ENCODE results near the gene MYO1B.

Gene MYO1B

GRCh38 chr2:191226196-191226595, 19.0 kb upstream of the MYO1B start:
- no peak for DNase-seq (ENCODE audit: extremely low read depth, insufficient read length)
- Histone ChIP-seq H3K27me3 (replicated peaks; ENCODE audit: control insufficient read depth, insufficient read depth, low read length) (no peaks in the 10 kb centered on the region; the same call in 1 of the 2 replicates), H3K36me3 (ENCODE audit: control insufficient read depth, insufficient read depth, low read length) (no peaks in the 10 kb centered on the region), H3K4me3 (replicated peaks; ENCODE audit: low read depth, low read length) (no peak overlapping the region)
- TF ChIP-seq CTCF (IDR thresholded peaks at IDR 0.05; ENCODE audit: insufficient read depth, low read length, poor library complexity, severe bottlenecking) = no peak

- no peak overlapping the region for H3K4me3 ChIP-seq (replicated peaks; ENCODE audit: low read depth, low read length)
Observed at GRCh38 chr2:191228333-191228732, 16.9 kb upstream of the MYO1B start.

GRCh38 chr2:191228861-191229260, 16.3 kb upstream of the MYO1B start:
- no peak for DNase-seq (ENCODE audit: extremely low read depth, insufficient read length)
- H3K4me3 ChIP-seq (replicated peaks; ENCODE audit: low read depth, low read length) = no peak overlapping the region
- H3K27me3 ChIP-seq (replicated peaks; ENCODE audit: control insufficient read depth, insufficient read depth, low read length) = no peaks in the 10 kb centered on the region; the same call in none of the 2 replicates
- H3K36me3 ChIP-seq (ENCODE audit: control insufficient read depth, insufficient read depth, low read length) = no peaks in the 10 kb centered on the region
- TF ChIP-seq CTCF (IDR thresholded peaks at IDR 0.05; ENCODE audit: insufficient read depth, low read length, poor library complexity, severe bottlenecking) = no peak

More at GRCh38 chr2:191228333-191228732, 16.9 kb upstream of the MYO1B start:
- no peaks in the 10 kb centered on the region; the same call in 1 of the 2 replicates for H3K27me3 ChIP-seq (replicated peaks; ENCODE audit: control insufficient read depth, insufficient read depth, low read length)
- no peak for DNase-seq (ENCODE audit: extremely low read depth, insufficient read length)
- no peak for TF ChIP-seq CTCF (IDR thresholded peaks at IDR 0.05; ENCODE audit: insufficient read depth, low read length, poor library complexity, severe bottlenecking)
- no peaks in the 10 kb centered on the region for H3K36me3 ChIP-seq (ENCODE audit: control insufficient read depth, insufficient read depth, low read length)

DNA sequence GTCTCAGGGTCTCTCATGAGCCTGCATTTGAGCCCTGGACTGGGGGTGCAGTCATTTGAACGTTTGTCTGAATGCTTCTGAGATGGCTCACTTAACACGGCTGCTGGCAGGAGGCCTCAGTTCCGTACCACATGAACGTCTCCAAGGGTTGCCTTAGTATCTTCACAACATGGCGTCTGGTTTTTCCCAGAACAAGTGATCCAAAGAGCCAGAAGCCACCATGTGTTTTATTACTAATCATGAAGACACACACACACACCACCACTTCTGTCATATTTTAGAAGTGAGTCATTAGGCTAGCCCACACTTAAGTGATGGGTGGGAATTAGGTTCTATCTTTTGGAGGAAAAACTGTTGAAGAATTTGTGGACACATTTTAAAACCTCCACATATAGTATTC, 15.0 kb upstream of the MYO1B start:
- TF ChIP-seq CTCF (IDR thresholded peaks at IDR 0.05; ENCODE audit: insufficient read depth, low read length, poor library complexity, severe bottlenecking) = no peak
- Histone ChIP-seq H3K27me3 (replicated peaks; ENCODE audit: control insufficient read depth, insufficient read depth, low read length) (no peaks in the 10 kb centered on the region; the same call in none of the 2 replicates), H3K36me3 (ENCODE audit: control insufficient read depth, insufficient read depth, low read length) (no peaks in the 10 kb centered on the region), H3K4me3 (replicated peaks; ENCODE audit: low read depth, low read length) (no peak overlapping the region)
- DNase-seq (ENCODE audit: extremely low read depth, insufficient read length) = no peak

DNA sequence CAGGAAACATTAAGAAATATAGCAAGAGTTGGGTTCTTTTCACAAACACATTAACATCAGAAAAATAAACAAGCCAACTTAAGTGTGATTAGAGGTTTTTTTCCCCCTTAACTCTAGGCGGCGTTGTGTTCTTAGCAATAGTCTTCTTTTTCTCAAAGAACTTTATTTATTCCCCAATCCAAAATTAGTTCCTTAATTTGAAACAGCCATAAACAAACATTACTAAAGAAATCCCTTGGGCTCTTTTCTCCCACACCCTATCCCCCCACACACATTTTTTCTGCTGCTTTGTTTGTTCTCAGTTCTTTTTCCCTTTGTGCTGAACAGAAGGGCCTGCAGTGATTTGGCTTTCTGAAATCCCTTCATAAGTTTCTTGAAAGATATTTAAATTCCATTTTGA, 13.2 kb upstream of the MYO1B start:
- Histone ChIP-seq H3K27me3 (replicated peaks; ENCODE audit: control insufficient read depth, insufficient read depth, low read length) (no peaks in the 10 kb centered on the region; the same call in 1 of the 2 replicates), H3K36me3 (ENCODE audit: control insufficient read depth, insufficient read depth, low read length) (no peaks in the 10 kb centered on the region), H3K4me3 (replicated peaks; ENCODE audit: low read depth, low read length) (no peak overlapping the region)
- DNase-seq (ENCODE audit: extremely low read depth, insufficient read length) = no peak
- TF ChIP-seq CTCF (IDR thresholded peaks at IDR 0.05; ENCODE audit: insufficient read depth, low read length, poor library complexity, severe bottlenecking) = peak; percentile 43

- DNase-seq (ENCODE audit: extremely low read depth, insufficient read length) = no peak
- no peak for TF ChIP-seq CTCF (IDR thresholded peaks at IDR 0.05; ENCODE audit: insufficient read depth, low read length, poor library complexity, severe bottlenecking)
- H3K36me3 ChIP-seq (ENCODE audit: control insufficient read depth, insufficient read depth, low read length) = no peaks in the 10 kb centered on the region
- no peak overlapping the region for H3K4me3 ChIP-seq (replicated peaks; ENCODE audit: low read depth, low read length)
- no peaks in the 10 kb centered on the region; the same call in 1 of the 2 replicates for H3K27me3 ChIP-seq (replicated peaks; ENCODE audit: control insufficient read depth, insufficient read depth, low read length)
Observed at GRCh38 chr2:191233533-191233932, 11.7 kb upstream of the MYO1B start.

Data from GM06990 (cell line).